ENCODE results near the gene DOCK9.

The DOCK9 gene

DNA sequence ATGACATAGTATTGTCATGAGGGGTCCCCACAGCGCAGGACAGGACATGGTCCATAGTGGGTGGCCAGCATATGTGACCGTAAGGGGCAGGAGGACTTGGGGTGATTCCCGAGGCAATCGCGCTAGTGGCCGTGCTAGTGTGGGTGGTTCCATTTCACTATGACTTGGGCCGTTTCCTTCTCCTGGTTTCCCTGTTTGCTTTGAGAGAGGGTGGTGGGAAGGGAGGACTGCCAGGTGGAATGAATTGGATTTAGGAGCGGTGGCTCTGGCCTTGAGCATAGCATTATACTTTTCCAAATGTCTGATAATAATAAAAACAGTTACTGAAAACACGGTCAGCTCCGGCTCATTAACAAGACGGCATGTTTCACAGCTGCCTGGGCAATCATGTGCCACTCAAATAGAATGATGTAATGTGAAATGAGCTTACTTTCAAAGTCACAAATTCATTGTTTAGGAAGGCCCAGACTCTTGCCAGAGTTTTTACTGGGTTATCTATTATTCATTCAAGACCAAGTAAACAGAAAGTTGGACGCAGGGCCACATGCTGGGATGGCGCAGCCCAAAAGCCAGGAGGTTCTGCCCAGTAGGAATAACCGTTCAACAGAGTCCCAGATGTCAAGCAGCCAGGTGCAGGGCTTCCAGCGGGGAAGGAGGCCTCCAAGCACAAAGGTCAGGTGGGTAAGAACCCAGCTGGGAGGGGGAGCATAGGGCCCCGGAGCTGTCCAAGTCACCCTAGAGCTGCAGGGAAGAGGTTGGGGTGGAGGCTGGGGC, 205.8 kb downstream of the DOCK9 start:
- Histone ChIP-seq H3K9me3 (ENCODE audit: severe bottlenecking) (peaks cover 3% of the 10 kb centered on the region), H3K4me3 (ENCODE audit: low read depth, low read length) (no peak overlapping the region), H3K27me3 (ENCODE audit: insufficient read depth, low read depth, severe bottlenecking) (no peaks in the 10 kb centered on the region), H3K36me3 (no peaks in the 10 kb centered on the region), H3K27ac (no peak overlapping the region)
- DNase-seq, result no peak
- TF ChIP-seq, protein P1, sequence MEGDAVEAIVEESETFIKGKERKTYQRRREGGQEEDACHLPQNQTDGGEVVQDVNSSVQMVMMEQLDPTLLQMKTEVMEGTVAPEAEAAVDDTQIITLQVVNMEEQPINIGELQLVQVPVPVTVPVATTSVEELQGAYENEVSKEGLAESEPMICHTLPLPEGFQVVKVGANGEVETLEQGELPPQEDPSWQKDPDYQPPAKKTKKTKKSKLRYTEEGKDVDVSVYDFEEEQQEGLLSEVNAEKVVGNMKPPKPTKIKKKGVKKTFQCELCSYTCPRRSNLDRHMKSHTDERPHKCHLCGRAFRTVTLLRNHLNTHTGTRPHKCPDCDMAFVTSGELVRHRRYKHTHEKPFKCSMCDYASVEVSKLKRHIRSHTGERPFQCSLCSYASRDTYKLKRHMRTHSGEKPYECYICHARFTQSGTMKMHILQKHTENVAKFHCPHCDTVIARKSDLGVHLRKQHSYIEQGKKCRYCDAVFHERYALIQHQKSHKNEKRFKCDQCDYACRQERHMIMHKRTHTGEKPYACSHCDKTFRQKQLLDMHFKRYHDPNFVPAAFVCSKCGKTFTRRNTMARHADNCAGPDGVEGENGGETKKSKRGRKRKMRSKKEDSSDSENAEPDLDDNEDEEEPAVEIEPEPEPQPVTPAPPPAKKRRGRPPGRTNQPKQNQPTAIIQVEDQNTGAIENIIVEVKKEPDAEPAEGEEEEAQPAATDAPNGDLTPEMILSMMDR (IDR thresholded peaks at IDR 0.05; ENCODE audit: low read depth, low read length), result no peak

DNA sequence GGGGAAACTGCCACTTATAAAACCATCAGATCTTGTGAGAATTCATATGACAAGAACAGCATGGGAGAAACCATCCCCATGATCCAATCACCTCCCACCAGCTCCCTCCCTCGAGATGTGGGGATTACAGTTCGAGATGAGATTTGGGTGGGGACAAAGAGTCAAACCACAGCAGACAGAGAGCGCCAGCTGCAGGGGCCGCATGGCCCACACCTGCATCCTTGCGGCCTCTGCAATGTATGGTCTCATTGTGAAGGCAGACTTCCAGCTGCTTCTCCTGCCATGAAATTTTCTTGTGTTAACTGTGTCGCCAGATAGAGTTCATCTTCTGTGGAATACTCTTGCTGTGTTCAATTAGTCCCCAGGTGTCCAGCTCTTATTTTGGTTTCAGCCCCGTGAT, 208.1 kb downstream of the DOCK9 start:
- H3K4me3 ChIP-seq (ENCODE audit: low read depth, low read length), result no peak overlapping the region
- H3K27me3 ChIP-seq (ENCODE audit: insufficient read depth, low read depth, severe bottlenecking), result no peaks in the 10 kb centered on the region
- peaks cover 5% of the 10 kb centered on the region for H3K9me3 ChIP-seq (ENCODE audit: severe bottlenecking)
- TF ChIP-seq, protein P1 (IDR thresholded peaks at IDR 0.05; ENCODE audit: low read depth, low read length), result no peak
- no peak overlapping the region for H3K27ac ChIP-seq
- no peaks in the 10 kb centered on the region for H3K36me3 ChIP-seq
- no peak for DNase-seq

DNA sequence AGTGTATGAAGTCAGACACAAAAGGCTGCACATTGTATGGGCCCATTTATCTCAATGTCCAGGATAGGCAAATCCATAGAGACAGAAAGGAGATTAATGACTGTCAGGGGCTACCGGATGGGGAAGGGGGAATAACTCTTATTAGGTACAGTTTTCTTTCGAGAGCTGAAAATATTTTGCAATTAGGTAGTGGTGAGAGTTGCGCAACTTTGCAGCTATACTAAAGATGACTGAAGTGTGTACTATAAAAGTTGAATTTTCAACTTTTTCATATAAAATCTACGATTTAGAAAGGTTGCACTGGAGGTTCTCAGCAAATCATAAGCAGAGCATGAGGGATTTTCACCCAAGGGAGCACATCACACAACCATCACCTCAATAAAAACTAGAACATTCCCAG, 209.3 kb downstream of the DOCK9 start:
- Histone ChIP-seq H3K27me3 (ENCODE audit: insufficient read depth, low read depth, severe bottlenecking) (no peaks in the 10 kb centered on the region), H3K27ac (no peak overlapping the region), H3K9me3 (ENCODE audit: severe bottlenecking) (peaks cover 5% of the 10 kb centered on the region), H3K4me3 (ENCODE audit: low read depth, low read length) (no peak overlapping the region), H3K36me3 (no peaks in the 10 kb centered on the region)
- TF ChIP-seq, protein P1 (IDR thresholded peaks at IDR 0.05; ENCODE audit: low read depth, low read length), result no peak
- no peak for DNase-seq

DNA sequence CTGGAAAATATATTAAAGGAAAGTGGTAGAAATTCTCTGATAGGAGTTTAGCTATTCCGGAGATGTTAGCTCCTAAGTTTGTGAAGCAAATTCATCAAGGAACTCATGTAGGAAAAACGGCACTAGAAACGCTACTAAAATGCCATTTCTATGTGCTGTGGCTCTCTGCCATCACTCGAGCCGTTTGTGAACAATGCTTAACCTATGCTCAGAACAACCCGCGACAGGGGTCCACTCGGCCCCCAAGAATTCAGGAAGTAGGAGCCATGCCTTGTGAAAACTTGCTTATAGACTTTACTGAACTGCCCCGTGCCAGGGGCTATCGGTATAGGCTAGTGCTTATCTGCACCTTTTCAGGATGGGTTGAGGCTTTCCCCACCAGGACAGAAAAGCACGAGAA, 211.2 kb downstream of the DOCK9 start:
- TF ChIP-seq, protein P1 (IDR thresholded peaks at IDR 0.05; ENCODE audit: low read depth, low read length), result no peak
- no peak overlapping the region for H3K4me3 ChIP-seq (ENCODE audit: low read depth, low read length)
- H3K9me3 ChIP-seq (ENCODE audit: severe bottlenecking), result peaks cover 5% of the 10 kb centered on the region
- H3K36me3 ChIP-seq, result no peaks in the 10 kb centered on the region
- no peaks in the 10 kb centered on the region for H3K27me3 ChIP-seq (ENCODE audit: insufficient read depth, low read depth, severe bottlenecking)
- no peak for DNase-seq
- H3K27ac ChIP-seq, result no peak overlapping the region

DNA sequence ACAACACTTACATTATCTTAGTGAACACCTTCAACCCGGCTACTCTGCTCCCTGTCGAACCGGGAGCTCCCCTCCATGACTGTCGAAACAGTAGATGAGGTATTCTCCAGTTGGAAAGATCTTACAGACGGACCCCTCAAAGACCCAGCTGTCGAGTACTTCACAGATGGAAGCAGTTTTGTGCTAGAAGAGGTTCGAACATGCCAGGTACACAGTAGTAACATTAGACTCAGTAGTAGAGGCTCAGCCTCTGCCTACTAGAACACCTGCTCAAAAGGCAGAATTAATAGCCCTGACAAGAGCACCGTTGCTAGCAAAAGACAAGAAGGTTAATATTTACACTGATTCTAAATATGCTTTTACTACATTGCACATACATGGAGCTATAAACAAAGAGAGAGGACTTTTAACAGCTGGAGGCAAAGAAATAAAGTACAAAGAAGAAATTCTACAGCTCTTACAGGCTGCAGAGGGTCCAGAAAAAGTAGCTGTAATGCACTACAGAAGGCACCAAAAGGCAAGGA, 211.8 kb downstream of the DOCK9 start:
- no peak for DNase-seq
- TF ChIP-seq, protein P1 (IDR thresholded peaks at IDR 0.05; ENCODE audit: low read depth, low read length), result no peak
- peaks cover 5% of the 10 kb centered on the region for H3K9me3 ChIP-seq (ENCODE audit: severe bottlenecking)
- no peak overlapping the region for H3K27ac ChIP-seq
- no peaks in the 10 kb centered on the region for H3K27me3 ChIP-seq (ENCODE audit: insufficient read depth, low read depth, severe bottlenecking)
- no peak overlapping the region for H3K4me3 ChIP-seq (ENCODE audit: low read depth, low read length)
- no peaks in the 10 kb centered on the region for H3K36me3 ChIP-seq
